K562 (cell line): ENCODE data around the gene TYMP. TPM values are rescaled to one million over a fixed set of nuclear protein-coding genes. Genes with fewer than 3 reads are reported as not detected.

Experiments
- ATAC-seq: fragments of 200-7000 bp; cut with Tn5 transposase; 3 replicates; pipeline ENCODE4 v1.9.1; 2020; ENCODE audit warnings: moderate library complexity
- BruUV-seq: library from RNA; stranded (reverse); fragments of 400-500 nt; replicated peaks from 2 replicates; lab custom pipeline; 2021; lab: Mats Ljungman, UMichigan
- CTCF ChIA-PET: fragments of 300-600 bp; formaldehyde crosslinking; extraction: SDS; loops from one replicate; lab custom pipeline; 2021; ENCODE audit warnings: low intra/inter-chr PET ratio; lab: Yijun Ruan, JAX
- POLR2A ChIA-PET: fragments of 300-600, 350-650 bp; sonication (Branson Sonifier 250); formaldehyde crosslinking; extraction: SDS; loops from one replicate; lab custom pipeline; 2021; ENCODE audit warnings: antibody characterized with exemption, inconsistent platforms; lab: Yijun Ruan, JAX
- DNase-seq, 4 experiments: peaks; one replicate each; pipeline versions ENCODE4 v3.0.0 to v3.0.0-alpha.2; 2011 to 2018; ENCODE audit warnings: low spot score in 3 of 4, mixed read lengths in 3 of 4; ENCODE audit errors: extremely low read depth in 1 of 4
- FAIRE-seq: peaks from 2 replicates; lab custom pipeline; 2011; peaks lifted over from hg19 to GRCh38; lab: Jason Lieb, UNC
- H2AFZ ChIP-seq: 2 replicates; pipeline ENCODE4 v1.6.0; 2011; ENCODE audit warnings: low read depth, low read length, control low read depth, inconsistent platforms
- H3K27ac ChIP-seq: fragments of 200-600 bp; 3 replicates; pipeline ENCODE4 v1.8.0; 2011; ENCODE audit warnings: low read depth, mild to moderate bottlenecking, control low read depth, inconsistent platforms, low read length, moderate library complexity, mixed read lengths; ENCODE audit errors: extremely low read depth
- H3K27me3 ChIP-seq, 2 experiments: fragments of 300-600 bp in 1 of 2; 2 replicates in 1 of 2; 3 replicates in 1 of 2; pipeline versions ENCODE4 v1.6.0 to v1.8.0; 2011; ENCODE audit warnings: inconsistent platforms in 2 of 2, low read length in 2 of 2, mild to moderate bottlenecking in 1 of 2, mixed read lengths in 1 of 2, moderate library complexity in 1 of 2; ENCODE audit not compliant: control insufficient read depth in 2 of 2, insufficient read depth in 2 of 2
- H3K36me3 ChIP-seq: fragments of 300-600 bp; 3 replicates; pipeline ENCODE4 v1.8.0; 2011; ENCODE audit warnings: mild to moderate bottlenecking, low read length, inconsistent platforms; ENCODE audit not compliant: control insufficient read depth, insufficient read depth
- H3K4me1 ChIP-seq, 2 experiments: fragments of 200-600 bp in 1 of 2; replicated peaks in 1 of 2; 2 replicates in 1 of 2; 3 replicates in 1 of 2; pipeline versions ENCODE4 v1.5.1 to v1.8.0; 2011; ENCODE audit warnings: inconsistent platforms in 2 of 2, low read length in 2 of 2, mild to moderate bottlenecking in 1 of 2, mixed read lengths in 1 of 2, moderate library complexity in 1 of 2; ENCODE audit not compliant: control insufficient read depth in 2 of 2, insufficient read depth in 2 of 2
- H3K4me2 ChIP-seq: 2 replicates; pipeline ENCODE4 v1.6.1; 2011; ENCODE audit warnings: low read length, control low read depth, inconsistent platforms, mixed read lengths; ENCODE audit not compliant: insufficient read depth
- H3K4me3 ChIP-seq: fragments of 200-600 bp; sonication (generic), shearing (Covaris generic); 2 replicates; pipeline ENCODE4 v1.5.1; 2016; ENCODE audit warnings: control low read depth, inconsistent platforms
- H3K79me2 ChIP-seq: fragments of 200-600 bp; 3 replicates; pipeline ENCODE4 v1.8.0; 2011; ENCODE audit warnings: low read length, inconsistent platforms; ENCODE audit not compliant: control insufficient read depth, insufficient read depth
- H3K9ac ChIP-seq, 2 experiments: 2 replicates each; pipeline versions ENCODE4 v1.6.0 to v1.6.1; 2011; ENCODE audit warnings: low read depth in 2 of 2, low read length in 2 of 2, control low read depth in 1 of 2, inconsistent platforms in 1 of 2, mild to moderate bottlenecking in 1 of 2, mixed read lengths in 1 of 2; ENCODE audit not compliant: insufficient read depth in 1 of 2
- H3K9me1 ChIP-seq: one replicate; pipeline ENCODE4 v1.6.0; 2011; ENCODE audit warnings: inconsistent platforms, mild to moderate bottlenecking, low read length, moderate library complexity; ENCODE audit not compliant: control insufficient read depth, insufficient read depth
- H3K9me3 ChIP-seq: replicated peaks from 2 replicates; pipeline ENCODE4 v1.5.1; 2011; ENCODE audit warnings: low read depth, low read length, inconsistent platforms; ENCODE audit not compliant: control insufficient read depth, insufficient read depth
- H4K20me1 ChIP-seq: replicated peaks from 2 replicates; pipeline ENCODE4 v1.6.1; 2011; ENCODE audit warnings: low read length, inconsistent platforms, mixed read lengths; ENCODE audit not compliant: control insufficient read depth, insufficient read depth
- CBFA2T3 ChIP-seq: fragments of 450-650 bp; IDR thresholded peaks from 2 replicates; pipeline ENCODE4 v1.6.1; 2017
- FIP1L1 ChIP-seq: fragments of 200-400 bp; formaldehyde crosslinking; IDR thresholded peaks from 2 replicates; pipeline ENCODE4 v1.6.1; 2018; ENCODE audit warnings: mild to moderate bottlenecking, low read depth, low read length; ENCODE audit not compliant: poor library complexity, severe bottlenecking
- FOXA3 ChIP-seq, 2 experiments: fragments of 450-650 bp in 1 of 2; sonication (generic) in 1 of 2; formaldehyde crosslinking; IDR thresholded peaks in 1 of 2; conservative IDR thresholded peaks in 1 of 2; 2 replicates each; pipeline versions ENCODE4 v1.4.0 to v1.8.0; 2020 to 2022; ENCODE audit warnings: mild to moderate bottlenecking in 2 of 2, missing genetic modification reagents in 1 of 2
- GATA2 ChIP-seq: sonication (generic); formaldehyde crosslinking; IDR thresholded peaks from 2 replicates; pipeline ENCODE4 v1.4.0; 2020; ENCODE audit warnings: mild to moderate bottlenecking, missing genetic modification reagents
- KDM1A ChIP-seq, 2 experiments: fragments of 450-650 bp; IDR thresholded peaks; 2 replicates each; pipeline ENCODE4 v1.6.1; 2016; ENCODE audit warnings: mild to moderate bottlenecking in 2 of 2
- MXI1 ChIP-seq: IDR thresholded peaks from 2 replicates; pipeline ENCODE4 v1.6.1; 2011; ENCODE audit warnings: low read depth, mild to moderate bottlenecking, improper control_type of control experiment, low read length
- PCBP1 ChIP-seq: fragments of 200-400 bp; formaldehyde crosslinking; IDR thresholded peaks from 2 replicates; pipeline ENCODE4 v1.6.1; 2018; ENCODE audit warnings: mild to moderate bottlenecking, low read depth, low read length; ENCODE audit not compliant: poor library complexity, severe bottlenecking
- POLR2G ChIP-seq: fragments of 200-400 bp; formaldehyde crosslinking; IDR thresholded peaks from 2 replicates; pipeline ENCODE4 v1.6.1; 2017; ENCODE audit warnings: low read depth, mild to moderate bottlenecking, antibody characterized with exemption, low read length, moderate library complexity
- SIN3A ChIP-seq, 2 experiments: fragments of 150-350 bp in 1 of 2; IDR thresholded peaks; 2 replicates each; pipeline ENCODE4 v1.6.1; 2011 to 2016; ENCODE audit warnings: borderline replicate concordance in 2 of 2, low read depth in 2 of 2, low read length in 2 of 2, mild to moderate bottlenecking in 2 of 2, moderate library complexity in 2 of 2; ENCODE audit not compliant: control insufficient read depth in 1 of 2
- SREBF1 ChIP-seq: fragments of 150-350 bp; IDR thresholded peaks from 2 replicates; pipeline ENCODE4 v1.6.1; 2014; ENCODE audit warnings: antibody characterized with exemption, low read depth, low read length, borderline replicate concordance
- TCF3 ChIP-seq: sonication (generic); formaldehyde crosslinking; IDR thresholded peaks from 2 replicates; pipeline ENCODE4 v1.4.0; 2020; ENCODE audit warnings: mild to moderate bottlenecking, missing genetic modification reagents
- U2AF1 ChIP-seq: fragments of 200-400 bp; formaldehyde crosslinking; optimal IDR thresholded peaks from 2 replicates; pipeline ENCODE3; 2017; ENCODE audit warnings: mild to moderate bottlenecking, low read depth, low read length, moderate library complexity
- ZNF589 ChIP-seq: fragments of 200-800 bp; sonication (Bioruptor generic); IDR thresholded peaks from 2 replicates; pipeline ENCODE4 v1.6.1; 2016; ENCODE audit warnings: low read depth, missing genetic modification characterization, missing compliant biosample characterization
- WGBS: fragments of 100-300 bp; shearing (Covaris generic); methylation state at CpG from one replicate; pipeline ENCODE4 v1.1.6; 2016; ENCODE audit warnings: low coverage, mixed read lengths; ENCODE audit not compliant: insufficient coverage; ENCODE audit errors: missing lambda C conversion rate; 5-methylcytosine and 5-hydroxymethylcytosine counted together
- in situ Hi-C: fragments of 300-500 bp; cut with MboI; formaldehyde crosslinking; loops from 4 replicates; pipeline ENCODE4 v1.15.0; 2018; ENCODE audit warnings: inconsistent platforms, mixed read lengths
- intact Hi-C: fragments of 100-400 bp; cut with micrococcal nuclease; formaldehyde crosslinking; loops from 2 replicates; pipeline ENCODE4 v1.14.2; 2022
- polyA plus RNA-seq, 8 experiments: library from polyadenylated mRNA; depleted of rRNA in 4 of 8; stranded (reverse) in 5 of 8; unstranded in 3 of 8; fragments of >200 nt; fragmentation: Nextera tagmentation in 2 of 8; fragmentation: Illumina TruSeq in 1 of 8; extraction: Ambion mirVana in 2 of 8; extraction: Trizol in 1 of 8; gene quantifications; 2 replicates each; pipeline versions ENCODE4 v1.2.1 to v1.2.3, GENCODE V29; 2011 to 2014; ENCODE audit warnings: inconsistent platforms in 1 of 8, missing spikeins in 1 of 8
- total RNA-seq, 7 experiments: library from RNA; depleted of rRNA in 6 of 7; stranded (reverse); fragments of >200 nt in 6 of 7; fragmentation: Illumina TruSeq in 2 of 7; extraction: Trizol in 2 of 7; gene quantifications; 2 replicates each; pipeline versions ENCODE4 v1.2.1 to v1.2.3, GENCODE V29; 2011 to 2021; ENCODE audit warnings: low replicate concordance in 1 of 7
- TF ChIP-seq, protein P1 (sequence below): sonication (generic); formaldehyde crosslinking; IDR thresholded peaks from 2 replicates; pipeline ENCODE4 v1.8.1; 2023; ENCODE audit warnings: mild to moderate bottlenecking, missing genetic modification reagents

The TYMP gene
- total and polyA plus RNA-seq, 9 of the 15 experiments (the other 6 are each of a cell fraction or from before 2014, with no cell fraction given): 0.03 to 4.0 (median 2.4) TPM; not detected in 4

DNA sequence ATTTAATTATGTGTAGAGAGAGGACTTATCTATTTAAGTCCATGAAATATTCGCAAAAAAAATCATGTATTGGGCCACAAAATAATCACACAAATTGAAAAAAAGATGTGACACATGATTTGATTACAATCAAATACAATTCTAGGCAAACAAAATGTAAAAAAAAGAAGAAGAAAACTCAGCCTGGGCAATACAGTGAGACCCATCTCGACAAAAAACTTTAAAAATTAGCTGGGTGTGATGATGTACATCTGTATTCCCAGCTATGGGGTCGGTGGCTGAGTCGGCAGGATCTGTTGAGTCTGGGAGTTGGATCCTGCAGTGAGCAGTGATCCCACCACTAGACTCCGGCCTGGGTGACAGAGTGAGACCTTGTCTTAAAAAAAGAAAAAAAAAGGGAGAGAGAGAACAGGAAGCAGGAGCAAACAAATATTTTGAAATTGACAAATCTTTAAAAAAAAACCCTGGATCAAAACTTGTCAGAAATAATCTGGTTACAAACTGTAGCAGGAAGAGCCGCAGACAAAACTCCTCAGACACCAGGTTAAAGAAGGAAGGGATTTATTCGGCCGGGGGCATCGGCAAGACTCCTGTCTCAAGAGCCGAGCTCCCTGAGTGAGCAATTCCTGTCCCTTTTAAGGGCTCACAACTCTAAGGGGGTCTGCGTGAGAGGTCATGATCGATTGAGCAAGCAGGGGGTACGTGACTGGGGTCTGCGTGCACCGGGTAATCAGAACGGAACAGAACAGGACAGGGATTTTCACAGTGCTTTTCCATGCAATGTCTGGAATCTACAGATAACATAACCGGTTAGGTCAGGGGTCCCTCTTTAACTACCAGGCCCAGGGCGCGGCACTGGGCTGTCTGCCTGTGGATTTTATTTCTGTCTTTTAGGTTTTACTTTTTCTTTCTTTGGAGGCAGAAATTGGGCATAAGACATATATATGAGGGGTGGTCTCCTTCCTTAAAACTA, 3.3 kb upstream of the TYMP start (continued):
- TF ChIP-seq SREBF1 (no peak), KDM1A (IDR thresholded peaks at IDR 0.05) (peak; percentile 93 to 95), TCF3 (CRISPR knock-in tag) (peak; percentile 83), GATA2 (0 out of 2 replicates have a peak, but pooled peaks have one; percentile 19), CBFA2T3 (peak; percentile 86), ZNF589 (CRISPR knock-in tag) (0 out of 2 replicates have a peak, but pooled peaks have one; percentile 11)
- TF ChIP-seq, all 486 proteins: peak for 26

DNA sequence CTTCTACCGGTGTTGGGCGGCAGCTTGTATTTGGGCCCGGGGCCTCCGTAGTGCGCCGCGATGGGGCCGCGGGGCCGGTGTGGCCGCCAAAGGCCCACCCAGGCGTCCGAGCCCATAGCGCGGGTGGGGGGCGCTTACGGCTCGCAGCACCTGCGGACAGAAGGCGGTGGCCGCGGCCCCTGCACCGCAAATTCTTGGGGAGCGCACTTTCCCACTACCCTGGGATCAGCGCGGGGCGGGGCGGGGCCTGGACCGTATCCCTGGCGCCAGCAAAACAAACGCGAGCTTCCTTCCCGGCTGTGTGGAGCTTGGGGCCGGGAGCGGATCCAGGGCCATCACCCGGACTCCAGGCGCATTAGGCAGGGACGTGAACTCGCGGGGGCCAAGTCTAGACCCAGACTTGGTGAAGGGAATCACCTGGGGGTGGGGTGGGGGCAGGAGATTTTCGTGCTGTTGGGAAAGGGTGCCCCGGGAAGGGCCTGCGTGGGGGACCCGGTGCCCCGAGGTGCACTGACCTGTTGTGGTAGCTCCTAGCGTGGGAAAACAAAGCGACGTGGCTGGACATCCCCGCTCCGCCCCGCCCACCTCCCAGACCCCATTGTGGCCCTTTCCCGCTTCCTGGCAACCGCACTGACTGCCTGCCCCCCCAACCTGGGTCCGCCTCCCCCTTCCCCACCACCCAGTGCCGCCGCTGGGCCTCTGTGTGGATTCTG, 2.3 kb upstream of the TYMP start:
- Histone ChIP-seq H3K36me3 (no peaks in the 10 kb centered on the region), H3K9me1 (no peaks in the 10 kb centered on the region), H3K9me3 (0 out of 2 replicates have a peak, but pooled peaks cover 2% of the 10 kb centered on the region), H3K79me2 (peaks cover 2% of the 10 kb centered on the region; the same call in 1 of the 3 replicates), H3K27ac (no peak overlapping the region), H3K4me1 (peaks cover 12 to 40% of the 10 kb centered on the region in 2 experiments; a peak in 4 of 5 replicates), H3K4me2 (no peak overlapping the region), H4K20me1 (no peaks in the 10 kb centered on the region), H3K9ac (no peak overlapping the region), H3K4me3 (no peak overlapping the region), H3K27me3 (no peaks in the 10 kb centered on the region), H2AFZ (no peak overlapping the region)
- WGBS: 88% methylated on average over 3 of the region's 56 CpGs
- CTCF ChIA-PET: no interaction called here
- in situ Hi-C loops (no loop called here), intact Hi-C loops (no loop called here)
- POLR2A ChIA-PET: interaction anchor here (0.8 kb wide), 1 partner anchor 16 kb away, joined by 3 read pairs; no protein-coding TSS in a partner anchor
- DNase-seq (no peak), ATAC-seq (no peak), FAIRE-seq (no peak)
- BruUV-seq: no TSS peak
- TF ChIP-seq POLR2G: 0 out of 2 replicates have a peak, but pooled peaks have one; percentile 16
- TF ChIP-seq U2AF1: no peak
- TF ChIP-seq FOXA3 (CRISPR knock-in tag; conservative IDR thresholded peaks at IDR 0.05 in 1 of 2, IDR thresholded peaks at IDR 0.05 in 1 of 2): no peak
- TF ChIP-seq SIN3A (IDR thresholded peaks at IDR 0.05; ENCODE audit: borderline replicate concordance in 2 of 2, control insufficient read depth in 1 of 2, low read depth in 2 of 2, low read length in 2 of 2): no peak
- TF ChIP-seq PCBP1: peak; percentile 51
- TF ChIP-seq MXI1: no peak
- TF ChIP-seq, protein P1, sequence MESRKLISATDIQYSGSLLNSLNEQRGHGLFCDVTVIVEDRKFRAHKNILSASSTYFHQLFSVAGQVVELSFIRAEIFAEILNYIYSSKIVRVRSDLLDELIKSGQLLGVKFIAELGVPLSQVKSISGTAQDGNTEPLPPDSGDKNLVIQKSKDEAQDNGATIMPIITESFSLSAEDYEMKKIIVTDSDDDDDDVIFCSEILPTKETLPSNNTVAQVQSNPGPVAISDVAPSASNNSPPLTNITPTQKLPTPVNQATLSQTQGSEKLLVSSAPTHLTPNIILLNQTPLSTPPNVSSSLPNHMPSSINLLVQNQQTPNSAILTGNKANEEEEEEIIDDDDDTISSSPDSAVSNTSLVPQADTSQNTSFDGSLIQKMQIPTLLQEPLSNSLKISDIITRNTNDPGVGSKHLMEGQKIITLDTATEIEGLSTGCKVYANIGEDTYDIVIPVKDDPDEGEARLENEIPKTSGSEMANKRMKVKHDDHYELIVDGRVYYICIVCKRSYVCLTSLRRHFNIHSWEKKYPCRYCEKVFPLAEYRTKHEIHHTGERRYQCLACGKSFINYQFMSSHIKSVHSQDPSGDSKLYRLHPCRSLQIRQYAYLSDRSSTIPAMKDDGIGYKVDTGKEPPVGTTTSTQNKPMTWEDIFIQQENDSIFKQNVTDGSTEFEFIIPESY (CRISPR knock-in tag): peak; percentile 64
- TF ChIP-seq FIP1L1: no peak
